HPDE6-E6E7 (cell line): ENCODE results near the gene ADAMTS15.

Experiments
- DNase-seq: peaks from one replicate; pipeline ENCODE4 v3.0.0; 2011; ENCODE audit warnings: missing footprints; ENCODE audit errors: extremely low spot score

The ADAMTS15 gene

DNA sequence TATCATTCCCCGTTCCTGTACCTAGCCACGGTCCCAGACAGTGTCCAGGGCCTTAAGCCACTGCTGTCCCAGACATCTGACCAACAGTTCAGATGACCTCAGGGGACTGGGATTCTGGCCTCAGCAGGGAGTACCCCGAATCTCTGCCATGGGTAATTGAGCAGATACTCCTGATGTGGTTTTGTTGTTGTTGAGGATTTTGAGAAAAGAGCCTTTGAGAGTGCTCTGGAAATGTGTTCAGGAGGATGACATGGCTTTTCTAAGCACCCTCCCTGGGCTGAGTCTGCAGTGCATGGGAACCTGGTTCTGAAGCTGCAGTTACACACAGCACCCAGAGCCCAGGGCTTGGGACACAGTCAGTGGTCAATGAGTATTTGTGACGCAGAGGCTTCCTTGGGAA, 30.4 kb downstream of the ADAMTS15 start:
- DNase-seq = no peak

DNA sequence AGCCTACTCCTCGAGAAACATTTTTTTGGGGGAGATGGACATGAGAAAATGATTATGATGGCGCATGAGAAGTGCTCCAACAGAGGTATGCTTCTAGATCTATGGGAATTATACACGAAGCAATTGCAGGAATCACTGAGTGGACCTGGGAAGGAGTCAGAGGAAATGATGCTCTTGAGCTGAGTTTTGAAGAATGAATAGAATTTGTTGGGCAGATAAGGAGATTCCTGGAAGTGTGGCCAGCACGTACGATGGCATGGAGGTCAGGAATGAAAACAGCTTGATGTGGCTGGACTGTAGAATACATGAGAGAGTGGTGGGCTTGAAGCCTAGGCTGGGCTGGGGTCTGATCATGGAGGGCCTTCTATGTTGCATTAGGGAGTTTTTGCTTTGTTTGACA, 31.7 kb downstream of the ADAMTS15 start:
- no peak for DNase-seq

DNA sequence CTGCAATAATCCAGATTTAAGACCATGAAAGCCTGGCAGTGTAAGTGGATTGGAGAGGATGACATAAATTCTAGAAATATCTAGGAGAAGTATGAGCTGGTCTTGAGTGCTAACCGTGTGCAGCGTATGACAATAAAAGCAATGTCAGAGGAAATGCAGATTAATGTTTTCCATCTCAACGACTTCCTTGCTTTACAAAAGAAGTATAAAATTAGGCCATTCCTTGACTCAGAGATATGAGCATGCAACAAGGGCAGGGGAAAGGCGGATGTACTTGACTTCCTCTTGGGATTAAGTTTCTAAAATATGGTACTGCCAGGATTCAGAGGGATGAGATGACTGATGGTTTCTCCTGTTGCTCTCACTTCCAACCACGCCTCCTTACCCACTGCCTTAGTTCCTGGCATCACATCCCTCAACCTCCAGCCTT, 32.3 kb downstream of the ADAMTS15 start:
- no peak for DNase-seq

- no peak for DNase-seq
These were observed 34.7 kb downstream of the ADAMTS15 start for GRCh38 chr11:130483124-130483523.

- DNase-seq = no peak
These were observed 37.5 kb downstream of the ADAMTS15 start for GRCh38 chr11:130485983-130486382.

DNA sequence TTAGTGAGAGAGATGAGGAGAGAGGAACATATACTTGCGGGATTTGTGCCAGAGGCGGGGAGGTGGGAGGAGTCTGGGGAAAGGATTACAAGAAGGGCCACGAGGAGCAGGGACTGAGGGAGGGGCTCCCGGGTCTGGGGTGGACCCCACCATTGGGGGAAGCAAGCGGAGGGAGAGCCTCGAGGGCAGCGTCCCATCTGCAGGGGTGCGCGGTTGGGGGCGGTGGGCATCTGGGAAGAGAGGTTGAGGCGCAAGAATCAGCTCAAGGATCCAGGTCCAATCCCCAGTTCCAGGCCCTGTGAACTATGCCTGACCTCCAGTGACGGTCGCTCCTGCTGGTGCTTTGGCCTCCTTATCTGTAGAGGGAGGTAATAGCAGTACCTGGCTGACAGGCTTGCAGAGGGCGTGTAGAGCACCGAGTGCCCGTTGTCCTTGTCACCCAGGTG, 38.0 kb downstream of the ADAMTS15 start:
- DNase-seq = no peak

DNA sequence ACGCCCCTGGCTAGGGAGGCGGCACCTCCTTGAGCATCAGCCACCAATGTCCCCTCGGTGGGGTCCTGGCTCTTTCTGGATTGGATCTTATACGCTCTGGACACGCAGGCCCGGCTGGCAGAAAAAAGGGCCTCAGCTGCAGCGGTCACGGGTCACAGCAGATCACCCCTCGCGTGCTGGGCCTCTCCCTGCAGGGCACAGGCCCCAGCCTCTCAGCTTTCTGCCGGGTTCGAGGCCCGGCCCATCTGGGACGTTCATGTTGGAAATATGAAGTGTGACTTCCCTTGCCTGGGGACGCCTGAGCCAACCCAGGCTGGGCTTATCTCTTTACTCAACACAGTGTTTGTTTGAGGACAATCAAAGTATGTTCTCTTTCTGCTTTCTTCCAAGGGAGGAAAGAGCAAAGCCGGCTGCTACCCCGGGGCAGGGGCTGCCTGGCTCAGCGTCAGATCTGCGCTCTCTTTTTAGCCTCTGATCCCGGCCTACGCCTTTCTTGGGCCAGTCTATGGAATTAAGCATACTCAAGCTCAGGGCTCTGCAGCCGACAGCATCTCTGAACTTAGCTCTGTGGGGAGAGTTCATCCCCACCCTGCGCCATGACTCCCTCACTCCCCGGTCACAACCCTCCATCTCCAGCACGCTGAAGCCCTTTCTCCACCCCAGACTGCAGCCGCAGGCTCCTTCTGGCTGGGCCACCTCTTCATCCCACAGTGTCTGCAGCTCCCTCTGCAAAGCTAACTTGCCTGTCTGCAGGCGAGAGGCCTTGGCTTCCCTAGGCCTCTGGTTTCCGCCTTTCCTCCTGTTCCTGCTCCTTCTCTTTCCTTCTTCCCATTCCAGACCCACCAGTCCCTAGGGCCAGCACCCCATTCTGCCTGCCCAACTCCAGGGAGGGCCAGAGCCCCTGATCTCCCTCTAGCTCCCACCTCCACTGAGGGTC, 38.8 kb downstream of the ADAMTS15 start:
- DNase-seq = no peak

DNA sequence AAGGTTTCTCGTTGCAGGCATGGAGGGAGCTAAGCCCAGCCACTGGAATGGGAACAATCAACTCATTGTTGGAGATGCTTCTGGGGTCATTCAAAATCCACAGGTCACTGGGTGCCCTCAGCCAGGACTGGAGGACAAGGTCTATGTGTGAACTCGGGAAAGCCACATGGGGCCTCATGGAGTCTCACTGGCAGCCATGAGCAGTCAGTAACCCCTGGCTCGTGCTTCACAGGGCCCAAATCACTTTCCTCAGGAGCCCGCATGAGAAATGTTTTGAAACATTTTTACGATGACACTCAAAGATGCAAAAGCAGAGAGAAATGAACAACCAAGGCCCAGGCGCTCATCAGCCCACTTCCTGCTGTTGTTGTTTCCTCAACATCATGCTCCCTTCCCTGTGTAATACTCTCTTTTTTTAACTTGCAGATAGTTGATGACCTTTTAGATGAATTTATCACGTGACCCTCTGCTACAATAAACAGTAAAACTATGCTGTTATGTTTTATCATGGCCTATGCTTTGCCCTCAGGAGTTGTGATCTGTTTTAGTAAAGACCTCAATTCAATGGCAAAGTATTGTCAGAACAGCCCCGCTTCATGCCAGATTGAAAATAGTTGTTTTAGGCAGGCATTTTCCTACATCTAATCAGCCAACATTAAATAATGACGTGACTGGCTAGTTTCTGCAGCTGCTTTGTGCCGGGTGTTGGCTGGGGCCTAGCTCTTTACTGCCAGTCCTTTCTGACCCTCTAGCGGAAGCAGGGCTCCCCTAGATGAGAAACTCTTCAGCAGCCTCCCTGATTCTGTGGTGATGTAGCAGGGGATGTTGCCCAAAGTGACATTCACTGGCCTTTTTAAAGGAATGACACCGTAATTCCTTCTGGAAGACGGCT, 39.7 kb downstream of the ADAMTS15 start:
- DNase-seq = no peak

GRCh38 chr11:130488848-130489584, 40.6 kb downstream of the ADAMTS15 start:
- no peak for DNase-seq

- DNase-seq = no peak
These were observed 41.3 kb downstream of the ADAMTS15 start for GRCh38 chr11:130489716-130490115.

GRCh38 chr11:130490682-130491449, 42.4 kb downstream of the ADAMTS15 start:
- DNase-seq = no peak

GRCh38 chr11:130498181-130498580, 49.7 kb downstream of the ADAMTS15 start:
- no peak for DNase-seq

DNA sequence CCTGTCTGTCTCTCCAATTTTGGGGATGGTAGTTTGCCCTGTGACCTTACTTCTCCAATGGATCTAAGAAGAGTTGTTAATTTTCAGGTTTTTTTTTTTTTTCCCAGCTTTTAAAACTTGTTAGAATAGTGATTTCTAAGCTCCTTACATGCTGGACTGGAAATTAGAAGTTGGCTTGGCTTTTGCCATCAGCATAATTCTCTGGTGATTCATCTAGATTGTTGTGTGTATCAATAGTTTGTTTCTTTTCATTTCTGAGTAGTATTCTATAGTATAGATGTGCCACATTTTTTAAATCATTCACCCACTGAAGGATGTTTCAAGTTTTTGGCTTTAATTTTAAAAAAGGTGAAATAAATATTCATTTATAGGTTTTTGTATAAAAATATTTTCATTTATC, 51.4 kb downstream of the ADAMTS15 start:
- no peak for DNase-seq

DNA sequence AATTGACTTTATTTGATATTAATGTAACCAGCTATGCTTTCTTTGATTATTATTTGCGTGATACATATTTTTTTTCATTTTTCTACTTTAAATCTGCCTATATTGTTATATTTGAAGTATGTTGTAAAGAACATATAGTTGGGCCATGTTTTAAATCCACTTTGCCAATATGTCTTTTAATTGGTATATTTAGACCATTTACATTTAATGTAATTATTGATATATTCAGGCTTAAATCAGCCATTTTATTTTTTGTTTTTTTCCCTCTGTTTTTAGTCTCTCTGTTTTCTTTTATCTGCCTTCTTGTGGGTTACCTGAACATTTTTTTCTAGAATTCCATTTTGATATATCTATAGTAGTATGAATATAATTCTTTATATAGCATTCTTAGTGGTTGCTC, 55.9 kb downstream of the ADAMTS15 start:
- DNase-seq = no peak

GRCh38 chr11:130508913-130509312, 60.5 kb downstream of the ADAMTS15 start:
- no peak for DNase-seq

GRCh38 chr11:130509942-130510341, 61.5 kb downstream of the ADAMTS15 start:
- no peak for DNase-seq

DNA sequence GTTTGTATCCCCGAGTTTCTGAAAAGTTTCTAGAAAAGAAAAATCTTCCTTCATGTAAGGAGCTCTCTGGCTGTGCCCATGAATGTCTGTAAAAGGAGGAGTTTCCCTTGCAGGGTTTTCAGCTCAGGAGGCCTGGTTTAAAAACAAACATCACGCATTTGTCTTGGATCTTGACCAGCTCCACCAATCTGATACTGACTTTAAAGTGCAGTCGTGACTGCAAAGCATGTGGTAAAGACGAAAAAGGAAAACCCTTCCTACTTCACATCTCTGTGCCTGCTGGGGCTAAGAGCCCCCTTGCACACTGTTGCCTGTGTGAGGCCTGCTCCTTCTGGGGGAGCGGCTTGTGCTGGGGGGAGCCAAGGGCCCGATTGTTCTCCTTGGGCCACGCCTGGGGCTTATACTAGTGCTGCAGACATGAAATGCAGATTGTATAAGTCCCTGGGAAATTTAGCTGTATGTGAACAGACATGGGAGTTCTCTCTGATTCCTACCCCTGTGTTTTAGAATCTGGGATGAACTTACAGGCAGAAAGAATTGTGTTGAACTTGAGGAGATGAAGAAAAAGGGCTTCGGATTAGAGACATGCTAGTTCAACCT, 62.1 kb downstream of the ADAMTS15 start:
- DNase-seq = no peak

DNA sequence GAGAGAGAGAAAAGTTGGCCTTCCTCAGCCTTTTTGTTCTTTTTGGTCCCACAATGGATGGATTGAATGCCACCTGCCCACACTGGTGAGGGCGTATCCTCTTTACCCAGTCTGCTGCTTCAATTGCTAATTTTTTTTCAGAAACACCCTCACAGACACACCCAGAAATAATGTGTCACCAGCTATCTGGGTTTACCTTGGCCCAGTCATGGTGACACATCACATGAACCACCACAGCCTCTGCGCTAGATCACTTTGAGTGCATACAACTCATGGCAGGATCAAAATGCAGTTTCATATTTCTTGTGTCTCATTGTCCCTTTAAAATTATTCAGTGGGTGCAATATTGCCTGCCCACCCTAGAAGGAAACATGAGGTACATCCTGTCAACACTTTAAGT, 63.3 kb downstream of the ADAMTS15 start:
- no peak for DNase-seq

DNA sequence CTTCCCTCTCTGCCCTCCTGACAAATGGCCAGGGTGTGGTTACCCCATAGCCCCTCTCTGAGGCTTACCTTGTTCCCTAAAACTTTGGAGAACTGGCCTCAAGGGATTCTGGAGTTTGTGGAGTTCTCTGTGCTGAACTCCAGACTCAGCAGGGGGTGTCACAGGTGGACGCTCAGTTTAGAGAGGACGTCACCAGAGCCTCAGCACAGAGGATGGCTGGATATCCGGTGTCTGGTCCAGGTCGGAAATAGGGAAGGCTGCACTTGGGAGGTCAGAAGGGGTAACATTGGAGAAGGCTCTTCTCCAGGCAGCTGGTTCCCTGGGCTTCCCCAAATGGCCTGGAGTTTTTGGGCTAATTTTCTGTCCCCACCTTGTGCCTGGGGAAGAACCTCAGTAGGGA, 64.2 kb downstream of the ADAMTS15 start:
- no peak for DNase-seq

GRCh38 chr11:130513132-130513531, 64.7 kb downstream of the ADAMTS15 start:
- no peak for DNase-seq

DNA sequence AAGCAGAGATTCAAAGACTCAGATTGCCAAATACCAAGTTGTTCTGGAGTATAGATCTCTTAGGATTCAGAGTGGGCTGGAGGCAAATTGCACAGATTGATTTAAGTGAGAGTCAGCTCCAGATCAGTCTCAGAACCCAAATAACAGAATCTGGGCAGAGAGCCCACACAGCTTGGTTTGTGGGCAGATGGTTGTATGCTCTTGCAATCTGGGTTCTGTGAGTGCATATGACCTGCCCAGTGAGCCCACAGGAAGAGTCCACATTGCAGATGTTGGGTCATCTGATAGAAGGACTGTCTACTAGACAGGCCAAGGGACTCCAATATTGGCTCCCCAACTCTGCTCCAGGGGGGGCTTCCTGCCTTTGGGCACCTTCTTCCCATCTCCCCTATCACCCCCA, 65.9 kb downstream of the ADAMTS15 start:
- no peak for DNase-seq
